HuH-7 (cell line): ENCODE data around the gene ADGRD2.

Experiments
- DNase-seq: peaks from one replicate; pipeline ENCODE4 v3.0.0; 2011; ENCODE audit warnings: low spot score

The ADGRD2 gene

DNA sequence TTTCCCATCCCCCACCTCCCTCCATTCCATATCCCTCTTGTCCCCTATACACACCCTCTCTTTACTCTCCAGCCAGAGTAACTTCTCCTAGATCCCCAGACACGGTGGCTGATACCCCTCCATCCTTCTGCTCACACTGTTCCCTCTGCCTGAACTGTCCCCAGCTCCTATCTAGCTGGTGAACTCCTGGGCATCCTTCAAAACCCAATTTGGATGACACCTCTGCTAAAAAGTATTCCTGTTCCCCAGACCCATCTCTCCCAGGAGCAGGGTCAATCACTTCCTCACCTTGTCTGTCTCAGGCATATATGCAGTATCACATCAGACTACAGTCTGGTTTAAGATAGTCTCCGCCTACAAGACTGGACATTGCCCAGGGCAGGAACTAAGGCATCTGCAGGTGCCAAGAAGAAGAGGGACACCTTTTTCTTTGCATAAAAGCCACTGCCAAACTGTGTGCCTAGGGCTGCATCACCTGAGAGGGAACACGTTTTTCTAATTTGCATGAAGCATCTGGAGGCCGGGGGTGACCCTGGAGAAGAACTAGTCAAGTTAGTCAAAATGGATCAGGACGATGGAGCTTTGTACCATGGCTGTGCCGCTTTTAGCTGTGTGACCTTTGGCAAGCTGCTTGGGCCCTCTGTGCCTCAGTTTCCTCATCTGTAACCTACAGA lies 29.8 kb downstream of the ADGRD2 start:
- no peak for DNase-seq

DNA sequence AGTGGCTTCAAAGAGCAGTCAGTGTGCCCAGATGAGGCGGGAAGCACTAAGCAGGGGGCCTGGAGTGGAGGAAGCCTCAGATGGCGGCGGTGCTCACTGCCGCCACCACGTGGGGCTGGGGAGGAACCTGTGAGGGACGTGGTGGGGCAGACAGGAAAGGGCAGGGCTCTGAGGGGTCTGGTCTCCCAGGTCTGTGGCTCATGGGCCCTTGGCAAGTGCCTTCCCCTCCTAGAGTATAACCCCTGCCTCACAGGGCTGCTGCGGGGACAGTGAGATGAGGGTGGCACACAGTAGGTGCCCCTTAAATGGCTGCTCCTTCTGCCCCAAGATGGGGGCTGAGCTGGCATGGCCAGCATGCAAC lies 30.4 kb downstream of the ADGRD2 start:
- peak; percentile 99 for DNase-seq

- DNase-seq, result no peak
Measured at GRCh38 chr9:124481115-124481514, 30.9 kb downstream of the ADGRD2 start.

- no peak for DNase-seq
Measured at GRCh38 chr9:124482431-124483031, 32.3 kb downstream of the ADGRD2 start.

DNA sequence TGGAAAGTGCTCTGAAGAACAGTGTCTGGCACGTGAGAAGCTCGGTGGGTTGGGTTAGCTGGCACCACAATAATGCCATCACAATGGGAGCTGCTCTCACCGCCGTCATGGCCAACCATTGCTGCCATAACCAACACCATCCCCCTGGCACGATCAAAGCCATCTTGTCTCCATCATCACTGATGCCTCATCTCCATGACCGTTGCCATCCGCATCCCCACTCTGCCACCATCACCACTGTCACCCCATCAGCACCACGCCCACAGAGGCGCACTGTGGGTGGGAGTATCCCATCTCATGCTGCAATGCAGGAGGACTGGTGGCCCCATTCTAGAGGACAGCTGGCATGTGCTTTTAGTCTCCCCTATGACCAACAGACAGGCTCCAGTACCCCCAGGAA lies 33.2 kb downstream of the ADGRD2 start:
- DNase-seq, result no peak

- DNase-seq, result no peak
Measured at GRCh38 chr9:124485201-124485600, 35.0 kb downstream of the ADGRD2 start.

DNA sequence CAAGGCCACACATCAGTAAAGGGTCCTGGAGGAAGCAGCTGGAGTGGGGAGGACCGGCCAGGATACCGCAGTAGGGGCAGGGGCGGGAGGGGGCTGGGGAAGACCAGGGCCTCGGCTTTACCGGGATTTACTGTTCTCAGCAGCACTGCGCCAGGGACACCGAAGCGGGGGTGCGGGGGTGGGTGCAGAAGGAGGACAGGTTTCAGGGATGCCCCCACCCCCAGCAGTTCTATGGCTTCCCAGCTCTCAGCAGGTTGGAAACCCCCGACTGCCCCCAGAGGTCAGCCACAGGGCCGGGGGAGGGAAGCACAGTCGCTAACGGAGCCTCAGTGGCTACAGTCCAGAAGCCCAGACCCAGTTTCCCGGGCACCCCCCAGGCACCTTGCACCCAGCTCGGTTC lies 35.7 kb downstream of the ADGRD2 start:
- no peak for DNase-seq

DNA sequence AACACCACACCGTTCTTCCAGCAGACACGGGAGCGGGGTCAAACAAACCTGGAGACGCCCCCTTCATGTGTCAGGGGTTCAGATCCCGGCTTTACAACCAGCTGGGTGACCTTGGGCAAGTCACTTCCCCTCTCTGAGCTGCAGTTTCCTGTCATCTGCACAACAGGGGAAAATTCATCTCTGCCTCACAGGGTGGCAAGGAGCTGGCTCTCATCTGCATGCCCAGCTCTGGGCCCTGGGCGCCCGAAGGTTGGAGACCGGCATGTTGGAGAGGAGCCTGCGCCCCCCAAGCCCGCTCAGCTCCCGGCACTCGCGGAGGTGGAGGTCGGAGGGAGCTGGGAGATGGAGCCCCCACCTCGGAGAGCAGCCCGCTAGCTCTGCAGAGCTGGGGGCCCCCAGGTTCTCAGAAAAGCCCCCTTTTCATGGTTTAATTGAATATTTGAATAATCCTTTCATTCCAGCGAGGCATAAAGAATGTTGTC lies 36.6 kb downstream of the ADGRD2 start:
- DNase-seq, result no peak

- no peak for DNase-seq
Measured at GRCh38 chr9:124487260-124488182, 37.3 kb downstream of the ADGRD2 start.

DNA sequence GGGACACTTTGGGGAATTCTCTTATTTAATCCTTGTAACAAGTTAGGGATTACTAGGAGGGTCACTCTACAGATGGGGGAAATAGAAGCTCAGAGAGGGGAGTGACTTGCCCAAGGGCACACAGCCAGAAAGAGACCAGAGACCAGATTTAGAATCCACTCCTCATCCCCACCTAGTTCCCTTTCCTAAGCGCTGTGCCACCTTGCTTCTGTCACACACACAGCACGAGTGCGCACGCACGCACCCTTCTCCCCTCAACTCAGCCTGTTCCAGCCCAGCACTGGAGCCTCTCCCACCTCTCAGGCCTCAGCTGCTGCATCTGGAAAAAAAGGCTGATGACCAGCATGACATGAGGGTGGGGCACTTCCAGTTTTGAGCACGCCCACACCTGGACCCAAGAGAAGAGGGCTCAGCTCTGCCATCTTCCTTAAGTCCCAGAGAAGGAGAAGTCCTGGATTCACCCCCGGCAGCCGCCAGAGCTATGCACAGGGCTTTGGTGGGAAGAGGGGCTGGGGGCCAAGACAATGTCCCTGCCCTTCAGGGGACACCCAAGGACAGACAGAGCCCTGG lies 38.5 kb downstream of the ADGRD2 start:
- no peak for DNase-seq

DNA sequence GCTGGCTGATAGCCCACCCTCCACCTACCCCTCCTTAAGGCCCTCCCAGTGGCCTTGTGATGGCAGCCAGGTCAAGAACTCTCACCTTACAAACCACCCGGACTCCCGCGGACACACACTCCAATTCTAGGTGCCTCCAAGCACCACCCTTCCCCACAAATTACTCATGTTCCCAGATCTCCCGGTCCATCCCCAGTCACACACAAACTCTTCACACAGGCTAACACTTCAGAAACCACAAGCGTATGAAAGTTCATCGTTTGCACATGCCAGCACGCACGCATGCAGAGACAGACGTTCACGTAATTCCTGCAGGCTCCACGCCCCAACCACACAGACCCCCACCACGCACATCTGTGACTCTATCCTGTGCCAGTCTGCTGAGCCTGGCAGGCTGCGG lies 39.0 kb downstream of the ADGRD2 start:
- DNase-seq, result no peak

GRCh38 chr9:124490004-124490403 lies 39.8 kb downstream of the ADGRD2 start:
- DNase-seq, result no peak

- DNase-seq, result no peak
Measured at GRCh38 chr9:124491049-124491975, 41.1 kb downstream of the ADGRD2 start.

- no peak for DNase-seq
Measured at GRCh38 chr9:124492818-124493217, 42.6 kb downstream of the ADGRD2 start.

GRCh38 chr9:124493218-124493617 lies 43.0 kb downstream of the ADGRD2 start:
- DNase-seq, result no peak

- no peak for DNase-seq
Measured at GRCh38 chr9:124493794-124494479, 43.7 kb downstream of the ADGRD2 start.

- DNase-seq, result no peak
Measured at GRCh38 chr9:124495126-124496074, 45.1 kb downstream of the ADGRD2 start.

- no peak for DNase-seq
Measured at GRCh38 chr9:124496075-124496449, 45.8 kb downstream of the ADGRD2 start.

DNA sequence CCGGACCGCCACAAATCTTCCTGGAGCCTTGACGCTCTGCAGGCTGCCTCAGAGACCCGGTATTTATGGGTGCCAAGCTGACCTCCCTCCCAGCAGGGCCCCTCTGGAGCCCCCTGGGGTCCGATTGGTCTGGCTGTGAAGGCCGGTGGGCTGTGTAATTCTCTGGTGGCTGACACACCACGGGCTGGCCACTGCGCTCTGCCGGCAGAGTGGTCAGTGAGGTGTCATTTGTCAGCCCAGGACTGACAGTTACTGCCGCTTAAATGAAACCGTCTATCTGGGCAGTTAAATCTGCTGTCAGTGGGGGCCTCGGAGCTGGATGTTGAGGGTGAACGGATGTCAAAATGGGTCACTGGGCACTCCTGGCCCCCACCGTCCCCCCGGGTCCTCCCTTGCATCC lies 46.2 kb downstream of the ADGRD2 start:
- no peak for DNase-seq

- DNase-seq, result no peak
Measured at GRCh38 chr9:124497441-124497840, 47.2 kb downstream of the ADGRD2 start.
